Measurements from ENCODE around the gene PHF2.

The PHF2 gene

DNA sequence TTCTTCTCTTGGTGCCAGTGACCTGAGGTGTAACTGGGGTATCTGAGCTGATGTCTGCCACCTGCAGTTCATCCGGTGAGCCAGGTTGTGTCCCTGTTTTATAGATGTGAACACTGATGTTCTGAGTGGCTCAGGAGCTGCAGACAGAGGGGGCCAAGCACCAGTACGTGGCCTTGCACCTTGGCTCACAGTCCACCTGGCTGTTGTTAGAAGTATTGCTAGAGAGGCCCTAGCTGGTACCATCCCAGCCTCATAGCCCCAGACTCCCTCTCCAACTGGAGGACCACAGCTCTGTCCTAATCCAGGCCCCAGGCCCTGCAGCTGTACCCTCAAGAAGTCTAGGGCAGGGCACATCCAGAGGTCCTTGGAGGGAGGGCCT is 16.2 kb downstream of the PHF2 start:
- TF ChIP-seq, protein P1, sequence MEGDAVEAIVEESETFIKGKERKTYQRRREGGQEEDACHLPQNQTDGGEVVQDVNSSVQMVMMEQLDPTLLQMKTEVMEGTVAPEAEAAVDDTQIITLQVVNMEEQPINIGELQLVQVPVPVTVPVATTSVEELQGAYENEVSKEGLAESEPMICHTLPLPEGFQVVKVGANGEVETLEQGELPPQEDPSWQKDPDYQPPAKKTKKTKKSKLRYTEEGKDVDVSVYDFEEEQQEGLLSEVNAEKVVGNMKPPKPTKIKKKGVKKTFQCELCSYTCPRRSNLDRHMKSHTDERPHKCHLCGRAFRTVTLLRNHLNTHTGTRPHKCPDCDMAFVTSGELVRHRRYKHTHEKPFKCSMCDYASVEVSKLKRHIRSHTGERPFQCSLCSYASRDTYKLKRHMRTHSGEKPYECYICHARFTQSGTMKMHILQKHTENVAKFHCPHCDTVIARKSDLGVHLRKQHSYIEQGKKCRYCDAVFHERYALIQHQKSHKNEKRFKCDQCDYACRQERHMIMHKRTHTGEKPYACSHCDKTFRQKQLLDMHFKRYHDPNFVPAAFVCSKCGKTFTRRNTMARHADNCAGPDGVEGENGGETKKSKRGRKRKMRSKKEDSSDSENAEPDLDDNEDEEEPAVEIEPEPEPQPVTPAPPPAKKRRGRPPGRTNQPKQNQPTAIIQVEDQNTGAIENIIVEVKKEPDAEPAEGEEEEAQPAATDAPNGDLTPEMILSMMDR (IDR thresholded peaks at IDR 0.05; ENCODE audit: insufficient read depth, low read length, poor library complexity, severe bottlenecking), result peak; percentile 1
- DNase-seq (ENCODE audit: extremely low read depth, insufficient read length), result no peak
- Histone ChIP-seq H3K36me3 (ENCODE audit: control insufficient read depth, insufficient read depth, low read length) (no peaks in the 10 kb centered on the region), H3K27me3 (replicated peaks; ENCODE audit: control insufficient read depth, insufficient read depth, low read length) (no peaks in the 10 kb centered on the region), H3K4me3 (replicated peaks; ENCODE audit: low read depth, low read length) (no peak overlapping the region)

DNA sequence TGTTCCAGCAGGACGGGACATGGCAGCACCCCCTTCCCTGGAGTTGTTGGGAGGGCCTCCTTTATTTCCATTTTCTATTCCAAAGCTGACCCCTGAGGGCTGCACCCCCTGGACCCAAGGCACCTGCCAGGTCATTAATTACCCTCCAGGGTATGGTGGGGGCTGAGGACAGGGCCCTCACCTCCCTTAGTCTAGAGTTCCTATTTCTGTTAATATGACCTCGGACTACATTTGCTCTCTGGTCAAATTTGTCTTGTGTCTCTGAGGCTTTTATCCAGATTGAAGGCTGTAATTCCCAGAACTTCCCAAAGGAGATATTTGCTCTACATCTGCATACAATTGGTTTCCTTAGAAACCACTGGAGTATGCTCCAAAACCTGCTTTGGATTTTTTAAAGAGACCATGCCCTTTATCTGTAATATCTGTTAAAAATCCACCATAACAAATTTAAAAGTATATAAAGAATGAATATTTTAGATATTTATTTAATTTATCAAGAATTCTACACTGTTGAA is 16.8 kb downstream of the PHF2 start:
- Histone ChIP-seq H3K4me3 (replicated peaks; ENCODE audit: low read depth, low read length) (no peak overlapping the region), H3K27me3 (replicated peaks; ENCODE audit: control insufficient read depth, insufficient read depth, low read length) (no peaks in the 10 kb centered on the region), H3K36me3 (ENCODE audit: control insufficient read depth, insufficient read depth, low read length) (no peaks in the 10 kb centered on the region)
- DNase-seq (ENCODE audit: extremely low read depth, insufficient read length), result no peak
- TF ChIP-seq, protein P1 (IDR thresholded peaks at IDR 0.05; ENCODE audit: insufficient read depth, low read length, poor library complexity, severe bottlenecking), result no peak

DNA sequence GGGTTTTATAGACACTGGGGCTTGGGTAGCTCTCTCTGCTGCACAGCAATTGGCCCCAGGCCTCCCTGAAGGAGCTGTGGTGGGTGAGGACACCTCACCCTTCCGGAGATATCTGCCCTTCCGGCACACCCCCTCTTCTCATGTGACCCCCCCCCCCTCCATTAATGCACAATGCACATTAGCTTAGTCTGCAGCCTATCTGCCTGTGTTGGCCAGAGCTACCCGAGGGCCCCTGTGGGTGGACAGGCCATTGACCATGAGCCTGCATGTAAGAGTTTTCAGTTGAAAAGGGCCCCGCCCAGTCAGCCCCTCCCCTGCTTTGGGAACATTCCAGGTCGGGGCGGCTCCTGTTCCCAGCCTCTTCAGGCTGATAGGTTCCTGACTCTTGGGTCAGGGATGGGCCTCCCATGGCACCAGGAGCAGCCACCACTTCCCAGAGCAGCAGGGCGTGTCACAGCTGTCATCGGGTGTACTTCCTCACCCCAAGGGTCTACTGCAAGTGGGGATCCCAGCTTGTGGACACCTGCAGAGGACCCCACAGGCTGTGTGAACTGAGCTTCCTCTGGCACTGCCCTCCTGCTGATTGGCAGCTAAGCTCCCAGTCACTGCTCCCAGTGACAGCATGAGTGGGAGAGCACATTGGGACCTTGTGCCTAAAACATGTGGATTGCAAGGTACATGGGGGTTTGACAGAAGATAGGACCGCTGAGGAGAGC is 17.8 kb downstream of the PHF2 start:
- Histone ChIP-seq H3K27me3 (replicated peaks; ENCODE audit: control insufficient read depth, insufficient read depth, low read length) (no peaks in the 10 kb centered on the region), H3K36me3 (ENCODE audit: control insufficient read depth, insufficient read depth, low read length) (no peaks in the 10 kb centered on the region), H3K4me3 (replicated peaks; ENCODE audit: low read depth, low read length) (no peak overlapping the region)
- no peak for DNase-seq (ENCODE audit: extremely low read depth, insufficient read length)
- TF ChIP-seq, protein P1 (IDR thresholded peaks at IDR 0.05; ENCODE audit: insufficient read depth, low read length, poor library complexity, severe bottlenecking), result no peak

DNA sequence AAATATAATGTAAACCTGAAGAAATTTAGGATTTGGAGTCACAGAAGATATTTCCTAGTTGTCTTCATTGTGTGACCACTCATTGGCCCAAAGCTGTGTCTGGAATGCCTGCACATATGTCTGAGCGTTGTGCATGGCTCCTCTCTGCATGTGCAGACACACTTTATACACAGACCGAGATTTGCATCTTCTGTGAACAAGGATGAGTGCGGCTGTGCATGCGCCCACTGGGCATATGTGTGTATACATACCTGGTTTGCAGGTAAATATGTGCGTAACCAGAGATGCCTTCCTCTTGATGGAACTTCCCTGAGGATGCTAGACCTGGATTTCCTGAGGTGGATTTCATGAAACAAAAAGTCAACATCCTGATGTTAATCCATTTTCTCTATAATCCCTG is 19.1 kb downstream of the PHF2 start:
- no peaks in the 10 kb centered on the region for H3K27me3 ChIP-seq (replicated peaks; ENCODE audit: control insufficient read depth, insufficient read depth, low read length)
- H3K36me3 ChIP-seq (ENCODE audit: control insufficient read depth, insufficient read depth, low read length), result no peaks in the 10 kb centered on the region
- TF ChIP-seq, protein P1 (IDR thresholded peaks at IDR 0.05; ENCODE audit: insufficient read depth, low read length, poor library complexity, severe bottlenecking), result no peak
- no peak for DNase-seq (ENCODE audit: extremely low read depth, insufficient read length)
- no peak overlapping the region for H3K4me3 ChIP-seq (replicated peaks; ENCODE audit: low read depth, low read length)

DNA sequence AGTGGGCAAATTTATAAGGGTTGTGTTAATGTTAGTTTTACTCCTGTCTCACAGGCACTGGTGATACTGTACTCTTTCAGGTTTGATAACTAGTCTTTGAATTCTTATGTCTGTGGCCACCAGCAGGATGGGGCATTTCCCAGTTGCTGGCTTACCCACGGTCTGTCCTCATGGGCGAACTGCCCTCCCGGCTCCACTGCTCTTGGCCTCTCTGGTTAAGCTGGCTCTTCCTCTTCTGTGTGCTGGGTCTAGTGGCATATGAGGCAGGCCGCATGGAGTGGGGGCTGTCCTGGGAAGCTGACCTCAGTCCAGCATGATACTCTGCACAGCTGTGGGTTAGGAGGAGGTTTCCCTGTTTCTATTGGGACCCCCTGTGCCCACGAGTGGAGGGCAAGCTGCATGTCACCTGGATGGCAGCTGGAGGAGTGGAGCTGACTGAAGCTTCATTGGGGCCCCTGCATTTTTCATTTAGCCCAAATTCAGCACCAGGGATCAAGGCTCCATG is 19.5 kb downstream of the PHF2 start:
- TF ChIP-seq, protein P1 (IDR thresholded peaks at IDR 0.05; ENCODE audit: insufficient read depth, low read length, poor library complexity, severe bottlenecking), result no peak
- H3K27me3 ChIP-seq (replicated peaks; ENCODE audit: control insufficient read depth, insufficient read depth, low read length), result no peaks in the 10 kb centered on the region
- no peak overlapping the region for H3K4me3 ChIP-seq (replicated peaks; ENCODE audit: low read depth, low read length)
- H3K36me3 ChIP-seq (ENCODE audit: control insufficient read depth, insufficient read depth, low read length), result no peaks in the 10 kb centered on the region
- DNase-seq (ENCODE audit: extremely low read depth, insufficient read length), result no peak
